Spinal cord (tissue), 10 donors: ENCODE data around the gene EML6. TPM values are rescaled to one million over a fixed set of nuclear protein-coding genes. Genes with fewer than 3 reads are reported as not detected.
"Not testable (repeated sequence)": the region's sequence is repeated elsewhere in the genome, so short reads cannot be mapped to it uniquely, and the experiment has no call there.

Source experiments
- DNase-seq, 6 donors: peaks; one replicate each; pipeline versions ENCODE4 v3.0.0 to v3.0.0-alpha.2; 2013 to 2015; ENCODE audit warnings: low spot score in 6 of 6, low read depth in 4 of 6
- H3K27ac ChIP-seq: one replicate; pipeline ENCODE4 v1.5.1; 2013; ENCODE audit warnings: low read depth, low read length, control low read depth
- H3K27me3 ChIP-seq: one replicate; pipeline ENCODE4 v1.6.1; 2013; ENCODE audit warnings: low read length; ENCODE audit not compliant: control insufficient read depth, insufficient read depth
- H3K36me3 ChIP-seq: one replicate; pipeline ENCODE4 v1.6.1; 2013; ENCODE audit warnings: low read length; ENCODE audit not compliant: control insufficient read depth, insufficient read depth
- H3K4me1 ChIP-seq: one replicate; pipeline ENCODE4 v1.6.1; 2013; ENCODE audit warnings: low read length; ENCODE audit not compliant: control insufficient read depth, insufficient read depth
- H3K4me3 ChIP-seq: one replicate; pipeline ENCODE4 v1.5.1; 2013; ENCODE audit warnings: low read depth, low read length, control low read depth
- H3K9me3 ChIP-seq: one replicate; pipeline ENCODE4 v1.6.1; 2013; ENCODE audit warnings: low read length; ENCODE audit not compliant: control insufficient read depth, insufficient read depth
- WGBS: methylation state at CpG from one replicate; pipeline ENCODE4 v1.1.5; 2013; ENCODE audit warnings: missing lambda C conversion rate; ENCODE audit not compliant: insufficient coverage; 5-methylcytosine and 5-hydroxymethylcytosine counted together
- polyA plus RNA-seq, 2 donors: library from polyadenylated mRNA; unstranded; fragments of 120-200 nt; gene quantifications; one replicate each; pipeline ENCODE4 v1.2.1, GENCODE V29; 2013; ENCODE audit not compliant: insufficient read length in 2 of 2
- total RNA-seq, 2 donors: library from RNA; depleted of rRNA in 1 of 2; stranded (reverse); fragments of 120-200 nt in 1 of 2; fragments of >200 nt in 1 of 2; gene quantifications; one replicate each; pipeline versions ENCODE4 v1.2.3 to v1.2.4, GENCODE V29; 2013 to 2014
- donor health status: healthy.

EML6 gene
- total and polyA plus RNA-seq, 4 donors, result 6.9 to 22.6 (median 18.5) TPM

DNA sequence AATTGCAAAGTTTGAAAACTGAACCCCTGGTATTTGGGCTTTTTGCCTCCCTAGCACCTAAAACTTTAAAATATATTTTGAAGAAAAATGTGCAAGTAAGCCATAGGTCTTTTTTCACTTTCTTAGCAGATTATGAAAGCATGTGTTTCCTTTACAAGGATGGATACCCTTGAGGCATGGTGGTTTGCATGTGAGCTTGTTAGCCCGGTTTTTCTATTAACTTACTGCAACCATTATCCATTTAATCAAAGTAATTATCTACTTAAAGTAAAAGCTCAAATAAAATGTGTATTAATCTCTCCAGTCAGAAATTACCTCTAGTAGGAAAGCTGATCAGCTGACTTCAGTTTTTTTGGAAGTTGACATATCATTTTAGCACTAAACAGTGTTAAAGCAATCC, 140.6 kb downstream of the EML6 start:
- H3K9me3 ChIP-seq, result no peaks in the 10 kb centered on the region
- H3K27me3 ChIP-seq, result no peaks in the 10 kb centered on the region
- DNase-seq, result peak in 1 of 6 donors; percentile 37
- H3K4me3 ChIP-seq, result no peak overlapping the region
- H3K4me1 ChIP-seq, result no peaks in the 10 kb centered on the region
- WGBS, result no CpG with 5 or more reads among the region's 1 CpG
- no peak overlapping the region for H3K27ac ChIP-seq
- no peaks in the 10 kb centered on the region for H3K36me3 ChIP-seq

DNA sequence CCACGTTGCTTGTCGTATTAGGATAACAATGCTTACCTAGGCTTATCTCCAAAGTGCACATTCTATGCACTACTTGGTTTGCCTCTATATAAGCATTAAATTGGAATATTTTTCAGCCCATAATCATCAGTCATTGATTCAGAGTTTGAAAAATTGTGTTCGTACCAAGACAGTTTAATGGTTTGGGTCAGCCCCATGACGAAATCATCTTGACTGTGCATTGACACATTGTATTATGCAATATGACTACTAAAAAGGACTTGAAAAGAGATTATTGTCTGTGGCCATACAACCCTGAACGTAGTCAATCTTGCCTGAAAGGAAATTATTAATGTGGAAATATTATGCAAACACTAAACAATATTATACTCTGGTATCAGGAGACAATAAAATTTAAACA, 141.3 kb downstream of the EML6 start:
- H3K9me3 ChIP-seq, result no peaks in the 10 kb centered on the region
- H3K4me3 ChIP-seq, result no peak overlapping the region
- no peaks in the 10 kb centered on the region for H3K36me3 ChIP-seq
- no peaks in the 10 kb centered on the region for H3K27me3 ChIP-seq
- WGBS, result no CpG with 5 or more reads among the region's 5 CpGs
- DNase-seq, result no peak
- H3K4me1 ChIP-seq, result no peaks in the 10 kb centered on the region
- H3K27ac ChIP-seq, result no peak overlapping the region

DNA sequence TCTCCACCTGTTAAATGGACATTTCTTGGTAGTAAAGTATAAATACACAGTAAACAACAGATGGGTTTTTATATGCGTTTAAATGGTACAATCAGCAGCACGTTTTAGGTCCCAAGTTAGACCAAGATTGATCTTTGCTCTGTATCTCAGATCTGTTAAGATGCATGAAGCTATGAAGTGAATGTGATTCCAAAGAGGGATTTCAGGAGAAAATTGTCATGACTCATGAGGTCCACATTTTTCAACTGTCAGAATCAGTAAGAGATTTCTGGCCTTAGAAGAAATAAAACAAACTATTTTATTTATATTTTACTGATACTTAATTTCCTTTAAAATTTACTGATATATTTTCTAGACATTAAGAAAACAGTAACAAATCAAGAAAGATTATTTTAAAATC, 142.7 kb downstream of the EML6 start:
- no peak for DNase-seq
- no peak overlapping the region for H3K4me3 ChIP-seq
- H3K27ac ChIP-seq, result no peak overlapping the region
- no peaks in the 10 kb centered on the region for H3K4me1 ChIP-seq
- no CpG with 5 or more reads among the region's 2 CpGs for WGBS
- no peaks in the 10 kb centered on the region for H3K36me3 ChIP-seq
- no peaks in the 10 kb centered on the region for H3K27me3 ChIP-seq
- H3K9me3 ChIP-seq, result no peaks in the 10 kb centered on the region

GRCh38 chr2:54866868-54867267, 143.4 kb downstream of the EML6 start:
- no peak for DNase-seq
- 65% methylated on average over 5 of the region's 5 CpGs for WGBS
- H3K9me3 ChIP-seq, result no peaks in the 10 kb centered on the region
- H3K4me1 ChIP-seq, result no peaks in the 10 kb centered on the region
- H3K36me3 ChIP-seq, result no peaks in the 10 kb centered on the region
- no peak overlapping the region for H3K27ac ChIP-seq
- no peak overlapping the region for H3K4me3 ChIP-seq
- no peaks in the 10 kb centered on the region for H3K27me3 ChIP-seq

DNA sequence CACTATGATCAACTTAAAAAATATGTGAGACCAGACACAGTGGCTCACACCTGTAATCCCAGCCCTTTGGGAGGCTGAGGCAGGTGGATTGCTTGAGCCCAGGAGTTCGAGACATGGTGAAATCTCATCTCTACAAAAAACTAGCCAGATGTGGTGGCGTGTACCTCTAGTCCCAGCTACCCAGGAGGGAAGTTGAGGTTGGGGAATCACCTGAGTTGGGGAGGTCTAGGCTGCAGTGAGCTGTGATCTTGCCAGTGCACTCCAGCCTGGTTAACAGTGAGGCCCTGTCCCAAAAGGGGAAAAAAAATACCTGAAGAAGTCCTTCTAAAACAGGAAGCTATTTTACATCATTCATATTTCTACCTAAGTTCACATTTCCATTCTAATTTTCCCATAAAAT, 144.0 kb downstream of the EML6 start:
- WGBS, result 100% methylated on average over 1 of the region's 2 CpGs

GRCh38 chr2:54871457-54872107, 148.1 kb downstream of the EML6 start:
- H3K4me3 ChIP-seq, result no peak overlapping the region
- peak in 2 of 6 donors; percentile 47 to 71 for DNase-seq
- H3K27me3 ChIP-seq, result no peaks in the 10 kb centered on the region
- no peaks in the 10 kb centered on the region for H3K4me1 ChIP-seq
- no peaks in the 10 kb centered on the region for H3K36me3 ChIP-seq
- no peaks in the 10 kb centered on the region for H3K9me3 ChIP-seq
- 88% methylated on average over 4 of the region's 13 CpGs for WGBS
- H3K27ac ChIP-seq, result no peak overlapping the region

More for the DNA sequence above, 144.0 kb downstream of the EML6 start:
- DNase-seq, result no peak
- H3K36me3 ChIP-seq, result no peaks in the 10 kb centered on the region
- H3K4me3 ChIP-seq, result no peak overlapping the region
- H3K4me1 ChIP-seq, result no peaks in the 10 kb centered on the region
- H3K27ac ChIP-seq, result no peak overlapping the region
- no peaks in the 10 kb centered on the region for H3K27me3 ChIP-seq
- no peaks in the 10 kb centered on the region for H3K9me3 ChIP-seq

DNA sequence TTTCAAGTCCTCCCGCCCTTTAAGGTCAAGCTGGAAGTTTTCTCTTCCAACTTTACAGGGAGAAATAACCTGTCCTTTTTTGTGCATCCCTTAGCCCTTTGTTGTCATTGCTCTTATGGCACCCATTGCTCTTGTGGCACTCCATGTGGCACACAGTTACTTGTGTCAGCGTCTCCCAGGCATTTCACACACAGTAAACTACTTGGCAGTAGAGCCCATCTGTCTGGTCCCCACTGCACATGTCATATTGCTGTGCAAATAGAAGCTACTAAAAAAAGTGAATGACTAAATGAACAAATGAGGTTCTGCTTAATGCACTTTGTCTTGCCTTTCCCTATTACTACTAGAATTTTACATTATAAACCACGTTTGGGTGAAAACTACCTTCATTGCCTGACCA, 149.3 kb downstream of the EML6 start:
- no peak overlapping the region for H3K27ac ChIP-seq

DNA sequence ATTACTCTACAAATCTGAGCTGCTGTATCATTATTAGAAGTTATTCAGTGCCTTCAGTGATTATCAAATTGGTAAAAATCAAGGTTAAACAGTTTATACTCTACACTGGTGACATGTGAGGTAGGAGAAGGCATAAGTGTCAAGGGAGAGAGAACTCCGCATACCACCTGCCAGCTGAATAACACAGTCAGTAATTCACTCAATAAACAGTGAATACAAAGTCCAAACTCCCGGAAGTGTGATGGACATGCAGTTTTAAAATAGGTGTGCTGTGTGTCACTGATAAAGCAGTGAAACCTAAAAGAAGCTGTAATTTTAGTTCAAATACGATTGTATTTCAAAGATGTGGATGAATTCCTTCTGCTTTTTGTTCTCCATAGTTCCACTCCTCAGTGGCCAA, 149.8 kb downstream of the EML6 start:
- not testable (repeated sequence) for H3K36me3 ChIP-seq, H3K27ac ChIP-seq, DNase-seq, H3K4me1 ChIP-seq, H3K27me3 ChIP-seq, H3K9me3 ChIP-seq, H3K4me3 ChIP-seq
- no CpG with 5 or more reads among the region's 3 CpGs for WGBS

More for the DNA sequence above, 149.3 kb downstream of the EML6 start:
- H3K4me1 ChIP-seq, result no peaks in the 10 kb centered on the region
- H3K27me3 ChIP-seq, result no peaks in the 10 kb centered on the region
- no peaks in the 10 kb centered on the region for H3K9me3 ChIP-seq
- WGBS, result 92% methylated on average over 1 of the region's 3 CpGs
- H3K36me3 ChIP-seq, result no peaks in the 10 kb centered on the region
- DNase-seq, result peak in 1 of 6 donors; percentile 66
- H3K4me3 ChIP-seq, result no peak overlapping the region

- no CpG with 5 or more reads among the region's 1 CpG for WGBS
- no peaks in the 10 kb centered on the region for H3K27me3 ChIP-seq
- no peak for DNase-seq
These were observed 153.3 kb downstream of the EML6 start for GRCh38 chr2:54876764-54877163.

DNA sequence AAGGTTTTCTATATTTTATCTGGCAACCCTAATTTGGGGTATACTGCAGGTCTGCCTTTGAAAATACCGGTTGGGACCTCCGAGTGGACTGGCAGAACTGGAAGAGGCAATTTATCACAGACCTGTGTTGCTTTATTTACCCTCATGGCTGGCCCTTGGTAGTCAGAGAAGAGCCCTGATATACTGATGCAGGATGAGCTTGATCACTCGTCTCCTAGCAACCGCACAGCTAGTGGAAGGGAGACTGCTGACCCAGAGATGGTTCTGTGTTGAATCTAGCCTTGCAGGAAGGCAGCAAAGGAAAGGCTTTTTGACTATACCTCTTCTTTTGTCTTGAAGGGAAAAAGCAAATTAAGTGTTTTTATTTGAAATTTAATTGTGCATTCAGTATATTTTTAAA, 154.7 kb downstream of the EML6 start:
- 63% methylated on average over 2 of the region's 4 CpGs for WGBS
- no peaks in the 10 kb centered on the region for H3K4me1 ChIP-seq
- peak in 4 of 6 donors; percentile 31 to 95 (median 59) for DNase-seq
- no peaks in the 10 kb centered on the region for H3K36me3 ChIP-seq
- no peaks in the 10 kb centered on the region for H3K27me3 ChIP-seq
- no peak overlapping the region for H3K27ac ChIP-seq
- H3K9me3 ChIP-seq, result no peaks in the 10 kb centered on the region
- no peak overlapping the region for H3K4me3 ChIP-seq

More at GRCh38 chr2:54876764-54877163, 153.3 kb downstream of the EML6 start:
- H3K4me3 ChIP-seq, result no peak overlapping the region
- H3K4me1 ChIP-seq, result no peaks in the 10 kb centered on the region
- H3K36me3 ChIP-seq, result no peaks in the 10 kb centered on the region
- no peaks in the 10 kb centered on the region for H3K9me3 ChIP-seq
- no peak overlapping the region for H3K27ac ChIP-seq
